Measurements from ENCODE around the gene TAAR9. TPM values are rescaled to one million over a fixed set of nuclear protein-coding genes. Genes with fewer than 3 reads are reported as not detected.

TAAR9 gene
- total RNA-seq, 4 donors from 2014 or later: not detected

DNA sequence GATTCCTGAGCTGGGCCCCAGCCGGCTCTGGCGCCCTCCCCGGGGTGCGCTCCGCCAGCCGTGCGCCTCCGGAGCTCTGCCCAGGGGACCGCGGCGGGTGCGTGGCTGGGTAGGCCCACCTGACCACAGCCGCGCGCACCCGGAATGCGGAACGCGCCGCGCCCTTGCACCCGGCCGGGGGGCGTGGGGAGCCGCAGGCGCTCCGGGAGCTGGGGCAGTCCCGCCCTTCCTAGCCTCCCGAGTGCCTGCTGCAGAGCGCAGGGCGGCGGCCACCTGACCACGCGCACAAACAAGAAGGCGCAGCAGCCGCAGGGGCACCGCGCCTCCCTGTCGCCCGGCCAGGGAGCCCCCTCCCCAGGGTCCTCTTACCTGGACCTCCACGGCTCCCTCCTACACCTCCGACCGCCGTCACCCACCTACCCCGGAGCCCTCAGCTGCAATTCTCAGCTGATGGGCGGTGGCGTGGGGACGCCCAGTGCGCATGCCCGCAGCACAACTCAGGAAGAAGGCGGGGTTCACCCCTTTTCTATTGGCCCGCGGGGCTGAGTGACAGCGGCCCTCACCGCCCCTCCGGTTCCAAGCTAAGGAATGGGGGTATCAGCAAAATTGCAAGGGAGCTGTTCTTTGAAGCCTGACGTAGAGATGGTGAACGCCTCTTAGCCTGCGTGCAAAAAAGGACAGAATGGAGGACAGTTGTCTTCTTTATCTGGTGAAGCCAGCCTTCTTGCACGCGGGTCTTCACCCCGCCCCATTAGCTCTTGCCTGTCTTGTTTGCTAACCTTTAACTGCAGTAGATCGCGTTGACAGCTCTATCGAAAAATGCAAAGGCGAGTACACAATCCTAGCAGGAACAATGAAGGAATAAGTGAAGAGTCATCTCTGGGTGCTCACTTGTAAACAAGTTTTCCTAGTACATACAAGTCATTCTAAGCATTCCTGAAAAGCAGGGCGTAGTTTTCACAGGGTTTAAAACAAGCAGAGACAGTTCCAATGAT, 25.1 kb upstream of the TAAR9 start, which contains the start of gene STX7:
Gene STX7 (minus strand): TSS at position 479 of the 995 bp plus-strand sequence. CDS start 9,586 bp downstream, outside the sequence.
- intact Hi-C loops (cut with DNase I): no loop called here
- Histone ChIP-seq H3K9me3 (no peaks in the 10 kb centered on the region), H3K36me3 (no peaks in the 10 kb centered on the region), H3K4me3 (peak within 1 kb of the TSS; percentile 77 to 83 (median 81)), H3K4me1 (peaks cover 29 to 46% (median 43%) of the 10 kb centered on the region in 4 donors), H3K27ac (replicated peaks in 1 of 4) (peak within 1 kb of the TSS; percentile 86 to 87 (median 86)), H3K27me3 (no peaks in the 10 kb centered on the region)
- TF ChIP-seq POLR2AphosphoS5 (IDR thresholded peaks at IDR 0.05) (peak; percentile 90 to 94), POLR2A (IDR thresholded peaks at IDR 0.05; ENCODE audit: low read depth) (peak; percentile 77), EP300 (IDR thresholded peaks at IDR 0.05) (no peak)
- TF ChIP-seq, protein P1, sequence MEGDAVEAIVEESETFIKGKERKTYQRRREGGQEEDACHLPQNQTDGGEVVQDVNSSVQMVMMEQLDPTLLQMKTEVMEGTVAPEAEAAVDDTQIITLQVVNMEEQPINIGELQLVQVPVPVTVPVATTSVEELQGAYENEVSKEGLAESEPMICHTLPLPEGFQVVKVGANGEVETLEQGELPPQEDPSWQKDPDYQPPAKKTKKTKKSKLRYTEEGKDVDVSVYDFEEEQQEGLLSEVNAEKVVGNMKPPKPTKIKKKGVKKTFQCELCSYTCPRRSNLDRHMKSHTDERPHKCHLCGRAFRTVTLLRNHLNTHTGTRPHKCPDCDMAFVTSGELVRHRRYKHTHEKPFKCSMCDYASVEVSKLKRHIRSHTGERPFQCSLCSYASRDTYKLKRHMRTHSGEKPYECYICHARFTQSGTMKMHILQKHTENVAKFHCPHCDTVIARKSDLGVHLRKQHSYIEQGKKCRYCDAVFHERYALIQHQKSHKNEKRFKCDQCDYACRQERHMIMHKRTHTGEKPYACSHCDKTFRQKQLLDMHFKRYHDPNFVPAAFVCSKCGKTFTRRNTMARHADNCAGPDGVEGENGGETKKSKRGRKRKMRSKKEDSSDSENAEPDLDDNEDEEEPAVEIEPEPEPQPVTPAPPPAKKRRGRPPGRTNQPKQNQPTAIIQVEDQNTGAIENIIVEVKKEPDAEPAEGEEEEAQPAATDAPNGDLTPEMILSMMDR (IDR thresholded peaks at IDR 0.05): no peak
- WGBS: under 1% methylated on average over 53 of the region's 67 CpGs
- DNase-seq (ENCODE audit: extremely low spot score): peak; percentile 97

DNA sequence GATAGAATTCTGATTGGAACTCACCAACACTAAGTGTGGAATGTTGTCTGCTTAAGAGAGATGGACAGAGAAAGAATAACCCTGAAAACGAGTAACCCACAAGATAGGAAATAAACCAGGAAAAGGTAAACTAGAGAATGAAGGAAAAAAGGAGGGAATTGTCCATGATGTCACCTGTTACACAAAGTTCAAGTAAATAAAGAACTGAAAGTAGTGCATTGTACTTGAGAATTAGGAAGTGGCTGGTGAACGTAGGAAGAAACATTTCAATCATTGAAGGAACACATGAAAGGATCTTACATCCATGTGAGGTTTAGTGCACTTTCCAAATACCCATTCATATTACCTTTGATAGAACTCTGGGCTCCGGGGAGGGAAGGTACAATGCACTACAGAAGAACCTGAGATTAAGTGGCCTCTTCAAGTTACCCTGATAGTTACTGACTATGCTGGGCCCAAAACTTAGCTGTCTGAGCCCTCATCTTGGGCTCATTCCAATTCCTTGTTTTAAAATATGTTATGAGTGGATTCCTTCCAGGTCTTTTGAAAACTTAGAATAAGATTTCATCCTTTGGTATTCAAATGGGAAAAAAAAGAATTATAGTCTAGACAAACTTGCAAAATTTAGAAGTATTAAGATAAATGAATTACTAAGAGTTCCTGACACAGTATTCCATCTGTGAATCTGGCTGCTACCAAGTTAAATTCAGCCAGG, 24.1 kb upstream of the TAAR9 start:
- peaks cover 26 to 40% (median 38%) of the 10 kb centered on the region in 4 donors for H3K4me1 ChIP-seq
- no peak for TF ChIP-seq POLR2AphosphoS5 (IDR thresholded peaks at IDR 0.05)
- no peak for TF ChIP-seq EP300 (IDR thresholded peaks at IDR 0.05)
- TF ChIP-seq POLR2A (IDR thresholded peaks at IDR 0.05; ENCODE audit: low read depth): no peak
- TF ChIP-seq, protein P1 (IDR thresholded peaks at IDR 0.05): no peak
- peak overlapping the region; percentile 77 to 83 (median 81) for H3K4me3 ChIP-seq

DNA sequence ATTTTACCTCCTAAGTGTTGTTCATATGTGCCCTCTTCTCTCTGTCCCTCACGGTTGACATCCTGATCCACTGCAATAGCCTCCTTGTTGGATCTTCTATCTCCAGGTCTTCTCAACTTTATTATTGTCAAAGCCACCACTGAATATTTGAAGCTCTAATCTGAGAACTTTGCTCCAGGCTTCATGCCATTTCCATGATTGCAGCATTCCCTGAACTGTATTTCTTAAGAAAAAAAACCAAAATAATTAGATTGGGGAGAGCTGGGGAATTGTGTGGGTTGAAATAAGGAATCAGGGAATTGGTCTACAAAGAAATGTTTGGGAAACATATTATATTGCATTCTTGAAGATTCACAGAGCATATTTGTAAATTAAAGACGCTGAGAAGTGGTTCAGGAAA, 22.7 kb upstream of the TAAR9 start:
- TF ChIP-seq POLR2AphosphoS5 (IDR thresholded peaks at IDR 0.05) (no peak), POLR2A (IDR thresholded peaks at IDR 0.05; ENCODE audit: low read depth) (no peak), EP300 (IDR thresholded peaks at IDR 0.05) (no peak)
- TF ChIP-seq, protein P1 (IDR thresholded peaks at IDR 0.05): no peak
- H3K27ac ChIP-seq (replicated peaks in 1 of 4): no peak overlapping the region
- peaks cover 26 to 31% (median 30%) of the 10 kb centered on the region in 4 donors for H3K4me1 ChIP-seq
- no peaks in the 10 kb centered on the region for H3K27me3 ChIP-seq
- no peak overlapping the region for H3K4me3 ChIP-seq
- WGBS: 47% methylated on average over 2 of the region's 2 CpGs
- intact Hi-C loops (cut with DNase I): no loop called here
- no peaks in the 10 kb centered on the region for H3K36me3 ChIP-seq
- no peaks in the 10 kb centered on the region for H3K9me3 ChIP-seq
- no peak for DNase-seq (ENCODE audit: extremely low spot score)

More for the DNA sequence above, 24.1 kb upstream of the TAAR9 start:
- WGBS: 50% methylated on average over 3 of the region's 3 CpGs
- H3K36me3 ChIP-seq: no peaks in the 10 kb centered on the region
- intact Hi-C loops (cut with DNase I): no loop called here
- peak overlapping the region; percentile 86 to 87 (median 86) for H3K27ac ChIP-seq (replicated peaks in 1 of 4)
- no peaks in the 10 kb centered on the region for H3K9me3 ChIP-seq
- DNase-seq (ENCODE audit: extremely low spot score): no peak
- H3K27me3 ChIP-seq: no peaks in the 10 kb centered on the region

GRCh38 chr6:132520953-132521352, 17.1 kb upstream of the TAAR9 start:
- H3K27ac ChIP-seq (replicated peaks in 1 of 4): no peak overlapping the region
- no peaks in the 10 kb centered on the region for H3K4me1 ChIP-seq
- 69% methylated on average over 2 of the region's 2 CpGs for WGBS
- intact Hi-C loops (cut with DNase I): no loop called here
- H3K9me3 ChIP-seq: no peaks in the 10 kb centered on the region
- H3K4me3 ChIP-seq: no peak overlapping the region
- H3K27me3 ChIP-seq: no peaks in the 10 kb centered on the region
- H3K36me3 ChIP-seq: no peaks in the 10 kb centered on the region
- no peak for DNase-seq (ENCODE audit: extremely low spot score)
- TF ChIP-seq POLR2A (IDR thresholded peaks at IDR 0.05; ENCODE audit: low read depth) (no peak), POLR2AphosphoS5 (IDR thresholded peaks at IDR 0.05) (no peak), EP300 (IDR thresholded peaks at IDR 0.05) (no peak)
- TF ChIP-seq, protein P1 (IDR thresholded peaks at IDR 0.05): no peak

Measured in esophagus muscularis mucosa (tissue), 4 donors.